ENCODE results near the gene GPR25. TPM values are rescaled to one million over a fixed set of nuclear protein-coding genes. Genes with fewer than 3 reads are reported as not detected.
A peak's percentile ranks its signal among the peaks of the same experiment; 100 is the strongest.
"Not testable (repeated sequence)": the region's sequence is repeated elsewhere in the genome, so short reads cannot be mapped to it uniquely, and the experiment has no call there.

Gene GPR25
- total and polyA plus RNA-seq, 10 donors: 0.09 to 3.6 (median 0.55) TPM; not detected in 2

GRCh38 chr1:200911361-200911760 lies 38.6 kb downstream of the GPR25 start:
- Histone ChIP-seq H3K36me3 (no peaks in the 10 kb centered on the region), H3K4me3 (no peak overlapping the region), H3K27me3 (replicated peaks in 1 of 7) (peaks cover 0 to 6% (median 0%) of the 10 kb centered on the region in 7 donors), H3K9me3 (no peaks in the 10 kb centered on the region), H3K4me1 (peaks cover 0 to 23% (median 0%) of the 10 kb centered on the region in 6 donors), H3K27ac (no peak overlapping the region)
- WGBS, 5 donors: 94 to 95% (median 95%) methylated on average over 22 to 24 of the region's 24 CpGs
- no peak for TF ChIP-seq POLR2A (IDR thresholded peaks at IDR 0.05)
- no peak for TF ChIP-seq POLR2AphosphoS5 (IDR thresholded peaks at IDR 0.05)
- TF ChIP-seq CTCF (IDR thresholded peaks at IDR 0.05 in 8 of 11, conservative IDR thresholded peaks at IDR 0.05 in 3 of 11): no peak
- peak; percentile 54 for DNase-seq
- intact Hi-C loops (cut with DNase I; ENCODE audit: low total_unique reads): no loop called here

GRCh38 chr1:200911936-200912335 lies 39.2 kb downstream of the GPR25 start:
- H3K9me3 ChIP-seq; H3K4me3 ChIP-seq; H3K27ac ChIP-seq; H3K27me3 ChIP-seq (replicated peaks in 1 of 7); H3K36me3 ChIP-seq; intact Hi-C loops (cut with DNase I; ENCODE audit: low total_unique reads): not testable (repeated sequence)
- DNase-seq: peak; percentile 24
- WGBS, 5 donors: 80 to 94% (median 89%) methylated on average over 4 to 16 of the region's 21 CpGs
- H3K4me1 ChIP-seq: peaks cover 0 to 17% (median 0%) of the 10 kb centered on the region in 6 donors

- Histone ChIP-seq H3K27ac (no peak overlapping the region), H3K4me3 (no peak overlapping the region), H3K4me1 (peaks cover 0 to 8% (median 0%) of the 10 kb centered on the region in 6 donors), H3K27me3 (replicated peaks in 1 of 7) (peaks cover 0 to 6% (median 0%) of the 10 kb centered on the region in 7 donors), H3K9me3 (no peaks in the 10 kb centered on the region), H3K36me3 (no peaks in the 10 kb centered on the region)
- TF ChIP-seq POLR2A (IDR thresholded peaks at IDR 0.05) (no peak), CTCF (IDR thresholded peaks at IDR 0.05 in 8 of 11, conservative IDR thresholded peaks at IDR 0.05 in 3 of 11) (no peak), POLR2AphosphoS5 (IDR thresholded peaks at IDR 0.05) (no peak)
- DNase-seq: peak; percentile 31
- intact Hi-C loops (cut with DNase I; ENCODE audit: low total_unique reads): no loop called here
- 83 to 96% (median 88%) methylated on average over 13 of the region's 13 CpGs for WGBS, 5 donors
Observed at GRCh38 chr1:200912737-200913407, 40.1 kb downstream of the GPR25 start.

- intact Hi-C loops (cut with DNase I; ENCODE audit: low total_unique reads): no loop called here
- H3K36me3 ChIP-seq: no peaks in the 10 kb centered on the region
- H3K4me1 ChIP-seq: no peaks in the 10 kb centered on the region
- no peaks in the 10 kb centered on the region for H3K9me3 ChIP-seq
- 55 to 64% (median 56%) methylated on average over 9 to 22 of the region's 22 CpGs for WGBS, 5 donors
- DNase-seq: peak; percentile 51
- H3K4me3 ChIP-seq: no peak overlapping the region
- peaks cover 0 to 6% (median 0%) of the 10 kb centered on the region in 7 donors for H3K27me3 ChIP-seq (replicated peaks in 1 of 7)
- no peak overlapping the region for H3K27ac ChIP-seq
- no peak for TF ChIP-seq CTCF (IDR thresholded peaks at IDR 0.05 in 8 of 11, conservative IDR thresholded peaks at IDR 0.05 in 3 of 11)
- TF ChIP-seq POLR2A (IDR thresholded peaks at IDR 0.05): no peak
- no peak for TF ChIP-seq POLR2AphosphoS5 (IDR thresholded peaks at IDR 0.05)
Observed at GRCh38 chr1:200916152-200916551, 43.4 kb downstream of the GPR25 start.

All from spleen (tissue), 11 donors.